ENCODE results near the gene MEGF11.

Gene MEGF11

GRCh38 chr15:66253418-66254088 is at the start of gene MEGF11:
Gene MEGF11, minus strand, starts transcription at chr15:66253750. Its CDS starts 125,347 bp downstream, at chr15:66128403.
- peak; percentile 45 for DNase-seq (ENCODE audit: low read depth)

GRCh38 chr15:66302489-66303278 is 49.1 kb upstream of the MEGF11 start:
- DNase-seq (ENCODE audit: low read depth): no peak

- DNase-seq (ENCODE audit: low read depth): no peak
These were observed 45.3 kb upstream of the MEGF11 start for GRCh38 chr15:66298803-66299251.

- no peak for DNase-seq (ENCODE audit: low read depth)
These were observed 42.6 kb upstream of the MEGF11 start for GRCh38 chr15:66296186-66296585.

GRCh38 chr15:66294932-66295235 is 41.3 kb upstream of the MEGF11 start:
- peak; percentile 55 for DNase-seq (ENCODE audit: low read depth)

- peak; percentile 82 for DNase-seq (ENCODE audit: low read depth)
These were observed 40.8 kb upstream of the MEGF11 start for GRCh38 chr15:66294157-66294931.

- DNase-seq (ENCODE audit: low read depth): no peak
These were observed 40.0 kb upstream of the MEGF11 start, which contains the start of gene DIS3L for GRCh38 chr15:66293419-66294156. Gene DIS3L, plus strand, starts transcription at chr15:66293568. Its CDS starts 29 bp downstream, at chr15:66293597.

GRCh38 chr15:66292571-66293418 is 39.2 kb upstream of the MEGF11 start:
- DNase-seq (ENCODE audit: low read depth): no peak

GRCh38 chr15:66291816-66292570 is 38.4 kb upstream of the MEGF11 start:
- DNase-seq (ENCODE audit: low read depth): no peak

- no peak for DNase-seq (ENCODE audit: low read depth)
These were observed 37.0 kb upstream of the MEGF11 start for GRCh38 chr15:66290518-66290917.

GRCh38 chr15:66290007-66290406 is 36.5 kb upstream of the MEGF11 start:
- DNase-seq (ENCODE audit: low read depth): no peak

GRCh38 chr15:66288551-66289185 is 35.1 kb upstream of the MEGF11 start:
- no peak for DNase-seq (ENCODE audit: low read depth)

GRCh38 chr15:66288093-66288492 is 34.5 kb upstream of the MEGF11 start:
- DNase-seq (ENCODE audit: low read depth): no peak

GRCh38 chr15:66287461-66288057 is 34.0 kb upstream of the MEGF11 start:
- DNase-seq (ENCODE audit: low read depth): no peak

- no peak for DNase-seq (ENCODE audit: low read depth)
These were observed 32.2 kb upstream of the MEGF11 start for GRCh38 chr15:66285533-66286280.

GRCh38 chr15:66284271-66284670 is 30.7 kb upstream of the MEGF11 start:
- no peak for DNase-seq (ENCODE audit: low read depth)

- no peak for DNase-seq (ENCODE audit: low read depth)
These were observed 25.1 kb upstream of the MEGF11 start for GRCh38 chr15:66278671-66279070.

- DNase-seq (ENCODE audit: low read depth): no peak
These were observed 24.5 kb upstream of the MEGF11 start for GRCh38 chr15:66278056-66278455.

GRCh38 chr15:66276546-66276945 is 23.0 kb upstream of the MEGF11 start:
- DNase-seq (ENCODE audit: low read depth): no peak
